H1 (cell line): ENCODE measurements around the gene EOLA1. TPM values are rescaled to one million over a fixed set of nuclear protein-coding genes. Genes with fewer than 3 reads are reported as not detected.
"Not testable (repeated sequence)": the region's sequence is repeated elsewhere in the genome, so short reads cannot be mapped to it uniquely, and the experiment has no call there.

Experiments
- CTCF ChIA-PET: fragments of 300-600 bp; sonication (Branson Sonifier 250); formaldehyde crosslinking; loops from one replicate; lab custom pipeline; 2021; ENCODE audit not compliant: partially characterized antibody; lab: Charles Lee
- POLR2A ChIA-PET: fragments of 300-600 bp; sonication (Branson Sonifier 250); formaldehyde crosslinking; loops from one replicate; lab custom pipeline; 2021; ENCODE audit warnings: inconsistent platforms; ENCODE audit not compliant: partially characterized antibody; lab: Charles Lee
- DNase-seq, 2 experiments: peaks; one replicate each; pipeline versions ENCODE4 v3.0.0 to v3.0.0-alpha.2; 2010 to 2022; ENCODE audit warnings: low spot score in 2 of 2, low read depth in 1 of 2, mixed read lengths in 1 of 2
- FAIRE-seq: peaks from 2 replicates; lab custom pipeline; 2011; peaks lifted over from hg19 to GRCh38; lab: Jason Lieb, UNC
- H2AFZ ChIP-seq: 2 replicates; pipeline ENCODE4 v1.8.1; 2012; ENCODE audit warnings: low read length, inconsistent platforms
- H2AK5ac ChIP-seq: 2 replicates; pipeline ENCODE4 v1.6.1; 2013; ENCODE audit warnings: low read depth, low read length
- H2BK120ac ChIP-seq: replicated peaks from 2 replicates; pipeline ENCODE3; 2013; ENCODE audit warnings: low read depth, low read length, inconsistent platforms
- H2BK12ac ChIP-seq: 2 replicates; pipeline ENCODE4 v1.6.1; 2013; ENCODE audit warnings: low read depth, low read length
- H2BK15ac ChIP-seq: 2 replicates; pipeline ENCODE4 v1.6.1; 2013; ENCODE audit warnings: low read length
- H2BK20ac ChIP-seq: 2 replicates; pipeline ENCODE4 v1.6.1; 2013; ENCODE audit warnings: low read length
- H2BK5ac ChIP-seq: 2 replicates; pipeline ENCODE4 v1.6.1; 2013; ENCODE audit warnings: low read depth, low read length
- H3K14ac ChIP-seq: 2 replicates; pipeline ENCODE4 v1.6.1; 2013; ENCODE audit warnings: inconsistent platforms; ENCODE audit not compliant: insufficient read length
- H3K18ac ChIP-seq: 2 replicates; pipeline ENCODE4 v1.6.1; 2013; ENCODE audit warnings: low read length; ENCODE audit errors: extremely low read depth
- H3K23ac ChIP-seq: 2 replicates; pipeline ENCODE4 v1.6.1; 2013; ENCODE audit warnings: inconsistent platforms; ENCODE audit not compliant: insufficient read length
- H3K23me2 ChIP-seq: 2 replicates; pipeline ENCODE4 v1.6.1; 2013; ENCODE audit warnings: low read depth, low read length
- H3K27ac ChIP-seq: 2 replicates; pipeline ENCODE4 v1.6.1; 2011; ENCODE audit warnings: low read depth, low read length, inconsistent platforms
- H3K27me3 ChIP-seq, 4 experiments: replicated peaks in 1 of 4; 1 replicate in 1 of 4; 2 replicates in 3 of 4; pipeline versions ENCODE4 v1.6.1 to v1.8.1; 2011 to 2013; ENCODE audit warnings: low read length in 3 of 4, mild to moderate bottlenecking in 3 of 4, inconsistent platforms in 2 of 4, mixed read lengths in 2 of 4, moderate library complexity in 1 of 4; ENCODE audit not compliant: control insufficient read depth in 3 of 4, insufficient read depth in 3 of 4; ENCODE audit errors: extremely low read depth in 1 of 4
- H3K36me3 ChIP-seq, 4 experiments: 2 replicates each; pipeline versions ENCODE4 v1.6.1 to v1.8.1; 2011 to 2013; ENCODE audit warnings: mild to moderate bottlenecking in 4 of 4, low read length in 3 of 4, moderate library complexity in 2 of 4, control low read depth in 1 of 4, inconsistent platforms in 1 of 4; ENCODE audit not compliant: insufficient read depth in 4 of 4, control insufficient read depth in 2 of 4
- H3K4ac ChIP-seq: replicated peaks from 2 replicates; pipeline ENCODE3; 2013; ENCODE audit warnings: low read length, low read depth, mixed read lengths, inconsistent platforms; ENCODE audit not compliant: insufficient read length
- H3K4me1 ChIP-seq, 4 experiments: replicated peaks in 1 of 4; 1 replicate in 1 of 4; 2 replicates in 3 of 4; pipeline versions ENCODE4 v1.6.1 to v1.8.1; 2011 to 2013; ENCODE audit warnings: low read length in 3 of 4, inconsistent platforms in 2 of 4, mixed read lengths in 1 of 4; ENCODE audit not compliant: insufficient read depth in 4 of 4, control insufficient read depth in 3 of 4
- H3K4me2 ChIP-seq, 2 experiments: 2 replicates each; pipeline versions ENCODE4 v1.6.1 to v1.8.1; 2011 to 2013; ENCODE audit warnings: low read depth in 2 of 2, low read length in 2 of 2, control low read depth in 1 of 2, inconsistent platforms in 1 of 2, mild to moderate bottlenecking in 1 of 2; ENCODE audit not compliant: insufficient read depth in 1 of 2
- H3K4me3 ChIP-seq, 4 experiments: fragments of 200-600, 300-600 bp in 1 of 4; sonication (generic), shearing (Covaris generic), sonication (Bioruptor Twin) in 1 of 4; 2 replicates each; pipeline versions ENCODE4 v1.5.1 to v1.8.1; 2011 to 2016; ENCODE audit warnings: low read length in 4 of 4, low read depth in 3 of 4, control low read depth in 2 of 4, inconsistent platforms in 2 of 4, mild to moderate bottlenecking in 2 of 4, mixed read lengths in 1 of 4, moderate library complexity in 1 of 4; ENCODE audit not compliant: insufficient read depth in 2 of 4; ENCODE audit errors: extremely low read depth in 1 of 4
- H3K56ac ChIP-seq: replicated peaks from 2 replicates; pipeline ENCODE3; 2013; ENCODE audit warnings: low read depth, mild to moderate bottlenecking, mixed read lengths, low read length, inconsistent platforms; ENCODE audit not compliant: insufficient read length
- H3K79me1 ChIP-seq: 2 replicates; pipeline ENCODE4 v1.6.1; 2013; ENCODE audit warnings: low read depth, low read length, control low read depth
- H3K79me2 ChIP-seq, 2 experiments: 2 replicates each; pipeline versions ENCODE4 v1.6.1 to v1.8.1; 2012 to 2013; ENCODE audit warnings: low read length in 2 of 2, mild to moderate bottlenecking in 2 of 2, inconsistent platforms in 1 of 2; ENCODE audit not compliant: insufficient read depth in 2 of 2, control insufficient read depth in 1 of 2
- H3K9ac ChIP-seq, 4 experiments: replicated peaks in 1 of 4; 1 replicate in 1 of 4; 2 replicates in 3 of 4; pipeline versions ENCODE4 v1.6.1 to v1.8.1; 2011 to 2013; ENCODE audit warnings: low read depth in 3 of 4, low read length in 3 of 4, control low read depth in 2 of 4, mild to moderate bottlenecking in 2 of 4, moderate library complexity in 2 of 4, inconsistent platforms in 1 of 4; ENCODE audit errors: extremely low read depth in 1 of 4
- H3K9me3 ChIP-seq, 2 experiments: 2 replicates each; pipeline versions ENCODE4 v1.6.1 to v1.8.1; 2012 to 2013; ENCODE audit warnings: mild to moderate bottlenecking in 2 of 2, moderate library complexity in 2 of 2, control low read depth in 1 of 2, inconsistent platforms in 1 of 2, low read depth in 1 of 2, low read length in 1 of 2, mixed read lengths in 1 of 2; ENCODE audit not compliant: insufficient read depth in 2 of 2
- H4K20me1 ChIP-seq, 2 experiments: replicated peaks in 1 of 2; 2 replicates each; pipeline versions ENCODE3 to v1.8.1; 2011 to 2013; ENCODE audit warnings: inconsistent platforms in 2 of 2, low read length in 2 of 2, mild to moderate bottlenecking in 1 of 2; ENCODE audit not compliant: insufficient read depth in 2 of 2, control insufficient read depth in 1 of 2
- H4K5ac ChIP-seq: 2 replicates; pipeline ENCODE4 v1.6.1; 2013; ENCODE audit warnings: low read length, low read depth, mixed read lengths, inconsistent platforms; ENCODE audit not compliant: insufficient read length
- H4K8ac ChIP-seq: 2 replicates; pipeline ENCODE4 v1.8.0; 2013; ENCODE audit warnings: mild to moderate bottlenecking, moderate library complexity, low read length, inconsistent platforms; ENCODE audit not compliant: insufficient read depth; ENCODE audit errors: extremely low read depth
- H4K91ac ChIP-seq: replicated peaks from 2 replicates; pipeline ENCODE3; 2013; ENCODE audit warnings: low read length, mixed read lengths, inconsistent platforms; ENCODE audit not compliant: insufficient read length
- WGBS, 2 experiments: shearing (Covaris generic) in 1 of 2; methylation state at CpG; one replicate each; pipeline versions ENCODE4 v1.1.6 to v1.1.7; 2013 to 2015; ENCODE audit warnings: low lambda C conversion rate in 2 of 2, mixed read lengths in 2 of 2, inconsistent platforms in 1 of 2, low coverage in 1 of 2, missing lambda C conversion rate in 1 of 2; ENCODE audit not compliant: insufficient replicate concordance in 2 of 2, insufficient coverage in 1 of 2, insufficient read length in 1 of 2; ENCODE audit errors: extremely low coverage in 1 of 2, missing lambda C conversion rate in 1 of 2; 5-methylcytosine and 5-hydroxymethylcytosine counted together
- polyA plus RNA-seq, 7 experiments: library from polyadenylated mRNA; depleted of rRNA in 3 of 7; stranded (reverse) in 5 of 7; unstranded in 2 of 7; fragments of >200 nt in 5 of 7; fragments of 200-250 nt in 2 of 7; gene quantifications; 1 replicate in 5 of 7; 2 replicates in 1 of 7; 4 replicates in 1 of 7; pipeline versions ENCODE4 v1.2.1 to v1.2.3, GENCODE V29; 2011 to 2013; ENCODE audit warnings: missing spikeins in 2 of 7, mixed read lengths in 2 of 7
- total RNA-seq: library from RNA; stranded (reverse); fragmentation: NEBNext Ultra II Directional; extraction: Animal tissue kit (Norgen Biotek cat#: 25700); gene quantifications from 2 replicates; pipeline ENCODE4 v1.2.1, GENCODE V29; 2021

The EOLA1 gene
- total and polyA plus RNA-seq, 2 of the 8 experiments (the other 6 are each of a cell fraction or from before 2014, with no cell fraction given) = 5.4 to 7.6 TPM

GRCh38 chrX:149532868-149533267 is 7.9 kb upstream of the EOLA1 start:
- DNase-seq, H2BK15ac ChIP-seq, H3K79me1 ChIP-seq, H4K5ac ChIP-seq, H3K56ac ChIP-seq, H3K14ac ChIP-seq, H3K36me3 ChIP-seq, H3K4me2 ChIP-seq, CTCF ChIA-PET, H3K27me3 ChIP-seq, H3K9me3 ChIP-seq, H4K8ac ChIP-seq, H4K91ac ChIP-seq, H2BK5ac ChIP-seq, H2BK120ac ChIP-seq, H2BK20ac ChIP-seq, H3K4ac ChIP-seq, H4K20me1 ChIP-seq, H3K27ac ChIP-seq, H3K4me3 ChIP-seq, H3K23me2 ChIP-seq, H3K18ac ChIP-seq, FAIRE-seq, POLR2A ChIA-PET, H2AK5ac ChIP-seq, H3K9ac ChIP-seq, H3K79me2 ChIP-seq, H2AFZ ChIP-seq, H2BK12ac ChIP-seq, H3K23ac ChIP-seq, H3K4me1 ChIP-seq: not testable (repeated sequence)
- no CpG with 5 or more reads among the region's 3 CpGs for WGBS, 2 experiments

- H3K79me1 ChIP-seq, H3K79me2 ChIP-seq, POLR2A ChIA-PET, H3K23ac ChIP-seq, H2BK5ac ChIP-seq, H2BK15ac ChIP-seq, H3K4me2 ChIP-seq, H3K4me3 ChIP-seq, H4K5ac ChIP-seq, H3K23me2 ChIP-seq, H2BK20ac ChIP-seq, CTCF ChIA-PET, H3K56ac ChIP-seq, H3K27ac ChIP-seq, H3K14ac ChIP-seq, H3K36me3 ChIP-seq, FAIRE-seq, H3K9ac ChIP-seq, H3K4me1 ChIP-seq, H3K27me3 ChIP-seq, H3K9me3 ChIP-seq, H3K18ac ChIP-seq, H4K91ac ChIP-seq, H2AFZ ChIP-seq, H2AK5ac ChIP-seq, H2BK12ac ChIP-seq, H3K4ac ChIP-seq, H2BK120ac ChIP-seq, H4K8ac ChIP-seq, H4K20me1 ChIP-seq, DNase-seq: not testable (repeated sequence)
- 100% methylated on average over 2 of the region's 11 CpGs; no CpG with 5 or more reads in 1 of the 2 experiments for WGBS, 2 experiments
Observed at GRCh38 chrX:149533999-149534398, 6.8 kb upstream of the EOLA1 start.
